Activated CD8-positive, alpha-beta T cell treated with anti-CD3 and anti-CD28 coated beads, Interleukin-2, amount 10 ng/mL, durations not matched to agents 7 days and 5 days (primary cell): ENCODE data around the gene TMEM200A. TPM values are rescaled to one million over a fixed set of nuclear protein-coding genes. Genes with fewer than 3 reads are reported as not detected.

Experiments used
- ATAC-seq: fragments of 150-1000 bp; cut with Tn5 transposase; one replicate; pipeline ENCODE4 v1.10.0; 2021; ENCODE audit warnings: moderate library complexity
- CTCF ChIA-PET: fragments of 350-600 bp; sonication (Branson Sonifier 250); formaldehyde crosslinking; loops from one replicate; lab custom pipeline; 2021; ENCODE audit warnings: antibody characterized with exemption; lab: Charles Lee
- POLR2A ChIA-PET: fragments of 350-600 bp; sonication (Branson Sonifier 250); formaldehyde crosslinking; loops from one replicate; lab custom pipeline; 2021; ENCODE audit warnings: antibody characterized with exemption; lab: Charles Lee
- DNase-seq: peaks from one replicate; pipeline ENCODE4 v3.0.0-alpha.2; 2020
- H3K27ac Mint-ChIP-seq: one replicate; pipeline ENCODE4 v1.8.0; 2021; ENCODE audit warnings: mild to moderate bottlenecking, mixed read lengths
- H3K27me3 Mint-ChIP-seq: one replicate; pipeline ENCODE4 v1.8.0; 2021; ENCODE audit warnings: low read depth, mixed read lengths
- H3K36me3 Mint-ChIP-seq: one replicate; pipeline ENCODE4 v1.8.0; 2021; ENCODE audit warnings: low read depth, mixed read lengths
- H3K4me1 Mint-ChIP-seq: one replicate; pipeline ENCODE4 v1.8.0; 2021; ENCODE audit warnings: low read depth, mixed read lengths
- H3K4me3 Mint-ChIP-seq: one replicate; pipeline ENCODE4 v1.8.0; 2021; ENCODE audit warnings: mild to moderate bottlenecking, mixed read lengths
- H3K9me3 Mint-ChIP-seq: one replicate; pipeline ENCODE4 v1.8.0; 2022; ENCODE audit warnings: mixed read lengths; ENCODE audit not compliant: insufficient read depth
- total RNA-seq, 2 experiments: library from RNA; stranded (reverse); gene quantifications; one replicate each; pipeline ENCODE4 v1.2.3, GENCODE V29; 2021

The TMEM200A gene
- total RNA-seq, 2 experiments from 2014 or later: 2.6 to 2.7 TPM

- no peak overlapping the region for H3K4me3 Mint-ChIP-seq
- peaks cover 26% of the 10 kb centered on the region for H3K4me1 Mint-ChIP-seq
- no peak overlapping the region for H3K27ac Mint-ChIP-seq
- ATAC-seq (no peak), DNase-seq (no peak)
- no peaks in the 10 kb centered on the region for H3K27me3 Mint-ChIP-seq
- H3K9me3 Mint-ChIP-seq: no peaks in the 10 kb centered on the region
- CTCF ChIA-PET: interaction anchor here (0.8 kb wide), 1 partner anchor 22 kb away, joined by 3 read pairs; no protein-coding TSS in a partner anchor
- POLR2A ChIA-PET: no interaction called here
- peaks cover 8% of the 10 kb centered on the region for H3K36me3 Mint-ChIP-seq
Observed at GRCh38 chr6:130377915-130378314, 12.1 kb downstream of the TMEM200A start.

GRCh38 chr6:130379223-130379622 is 13.4 kb downstream of the TMEM200A start:
- POLR2A ChIA-PET: no interaction called here
- no peak for ATAC-seq
- no peak for DNase-seq
- Mint-ChIP-seq H3K36me3 (peaks cover 8% of the 10 kb centered on the region), H3K4me1 (peaks cover 27% of the 10 kb centered on the region), H3K27me3 (no peaks in the 10 kb centered on the region), H3K27ac (no peak overlapping the region), H3K4me3 (no peak overlapping the region), H3K9me3 (no peaks in the 10 kb centered on the region)
- CTCF ChIA-PET: no interaction called here

GRCh38 chr6:130381012-130381411 is 15.2 kb downstream of the TMEM200A start:
- no peak overlapping the region for H3K4me3 Mint-ChIP-seq
- H3K27me3 Mint-ChIP-seq: peaks cover 1% of the 10 kb centered on the region
- no peak for DNase-seq
- ChIA-PET POLR2A (no interaction called here), CTCF (interaction anchor here (0.7 to 3.5 kb wide), 21 partner anchors 9 to 462 kb away, joined by 3 to 25 read pairs (median 5); partner anchors contain the start of gene TMEM200A)
- H3K9me3 Mint-ChIP-seq: no peaks in the 10 kb centered on the region
- H3K36me3 Mint-ChIP-seq: peaks cover 13% of the 10 kb centered on the region
- H3K4me1 Mint-ChIP-seq: peaks cover 27% of the 10 kb centered on the region
- no peak for ATAC-seq
- H3K27ac Mint-ChIP-seq: peak overlapping the region; percentile 67

- peak overlapping the region; percentile 0 for H3K4me3 Mint-ChIP-seq
- POLR2A ChIA-PET: interaction anchor here (0.7 kb wide), 1 partner anchor 465 kb away, joined by 4 read pairs; no protein-coding TSS in a partner anchor
- peaks cover 7% of the 10 kb centered on the region for H3K27me3 Mint-ChIP-seq
- peaks cover 13% of the 10 kb centered on the region for H3K36me3 Mint-ChIP-seq
- H3K9me3 Mint-ChIP-seq: no peaks in the 10 kb centered on the region
- CTCF ChIA-PET: interaction anchor here (0.7 to 3.5 kb wide), 30 partner anchors 8 to 461 kb away, joined by 3 to 25 read pairs (median 4); partner anchors contain the start of gene TMEM200A
- ATAC-seq (peak; percentile 99), DNase-seq (peak; percentile 75)
- peaks cover 27% of the 10 kb centered on the region for H3K4me1 Mint-ChIP-seq
- H3K27ac Mint-ChIP-seq: peak overlapping the region; percentile 67
Observed at GRCh38 chr6:130381459-130382380, 15.9 kb downstream of the TMEM200A start.

- ChIA-PET CTCF (interaction anchor here (0.8 to 3.5 kb wide), 16 partner anchors 9 to 318 kb away, joined by 3 to 25 read pairs (median 6); partner anchors contain the start of gene TMEM200A), POLR2A (no interaction called here)
- no peak for DNase-seq
- no peak for ATAC-seq
- H3K9me3 Mint-ChIP-seq: no peaks in the 10 kb centered on the region
- H3K4me1 Mint-ChIP-seq: peaks cover 23% of the 10 kb centered on the region
- H3K27ac Mint-ChIP-seq: peak overlapping the region; percentile 27
- peaks cover 9% of the 10 kb centered on the region for H3K27me3 Mint-ChIP-seq
- peaks cover 13% of the 10 kb centered on the region for H3K36me3 Mint-ChIP-seq
- no peak overlapping the region for H3K4me3 Mint-ChIP-seq
Observed at GRCh38 chr6:130382872-130383490, 17.2 kb downstream of the TMEM200A start.

- no peak overlapping the region for H3K27ac Mint-ChIP-seq
- ChIA-PET CTCF (interaction anchor here (0.6 to 1.3 kb wide), 4 partner anchors 12 to 222 kb away, joined by 3 read pairs; no protein-coding TSS in a partner anchor), POLR2A (no interaction called here)
- DNase-seq (no peak), ATAC-seq (no peak)
- no peaks in the 10 kb centered on the region for H3K9me3 Mint-ChIP-seq
- H3K4me1 Mint-ChIP-seq: peaks cover 21% of the 10 kb centered on the region
- H3K27me3 Mint-ChIP-seq: peaks cover 9% of the 10 kb centered on the region
- no peak overlapping the region for H3K4me3 Mint-ChIP-seq
- peaks cover 13% of the 10 kb centered on the region for H3K36me3 Mint-ChIP-seq
Observed at GRCh38 chr6:130385064-130385695, 19.4 kb downstream of the TMEM200A start.

GRCh38 chr6:130389142-130389541 is 23.3 kb downstream of the TMEM200A start:
- POLR2A ChIA-PET: no interaction called here
- DNase-seq (no peak), ATAC-seq (no peak)
- no peak overlapping the region for H3K27ac Mint-ChIP-seq
- no peaks in the 10 kb centered on the region for H3K9me3 Mint-ChIP-seq
- peaks cover 12% of the 10 kb centered on the region for H3K27me3 Mint-ChIP-seq
- H3K36me3 Mint-ChIP-seq: peaks cover 13% of the 10 kb centered on the region
- no peaks in the 10 kb centered on the region for H3K4me1 Mint-ChIP-seq
- CTCF ChIA-PET: no interaction called here
- no peak overlapping the region for H3K4me3 Mint-ChIP-seq

- Mint-ChIP-seq H3K27ac (no peak overlapping the region), H3K27me3 (peaks cover 12% of the 10 kb centered on the region), H3K4me3 (no peak overlapping the region), H3K36me3 (peaks cover 11% of the 10 kb centered on the region), H3K4me1 (no peaks in the 10 kb centered on the region), H3K9me3 (no peaks in the 10 kb centered on the region)
- CTCF ChIA-PET: interaction anchor here (1.2 to 3.8 kb wide), 2 partner anchors 9 to 307 kb away, joined by 3 to 22 read pairs; no protein-coding TSS in a partner anchor
- POLR2A ChIA-PET: interaction anchor here (0.5 kb wide), 1 partner anchor 49 kb away, joined by 3 read pairs; no protein-coding TSS in a partner anchor
- DNase-seq (no peak), ATAC-seq (no peak)
Observed at GRCh38 chr6:130390890-130391289, 25.1 kb downstream of the TMEM200A start.

- ATAC-seq (no peak), DNase-seq (no peak)
- H3K27me3 Mint-ChIP-seq: peaks cover 3% of the 10 kb centered on the region
- no peak overlapping the region for H3K27ac Mint-ChIP-seq
- H3K36me3 Mint-ChIP-seq: peaks cover 11% of the 10 kb centered on the region
- CTCF ChIA-PET: interaction anchor here (3.8 kb wide), 1 partner anchor 11 kb away, joined by 22 read pairs; no protein-coding TSS in a partner anchor
- POLR2A ChIA-PET: no interaction called here
- peaks cover 4% of the 10 kb centered on the region for H3K4me1 Mint-ChIP-seq
- no peaks in the 10 kb centered on the region for H3K9me3 Mint-ChIP-seq
- no peak overlapping the region for H3K4me3 Mint-ChIP-seq
Observed at GRCh38 chr6:130393306-130393705, 27.5 kb downstream of the TMEM200A start.

- peaks cover 14% of the 10 kb centered on the region for H3K36me3 Mint-ChIP-seq
- DNase-seq (no peak), ATAC-seq (no peak)
- H3K27me3 Mint-ChIP-seq: peaks cover 3% of the 10 kb centered on the region
- H3K9me3 Mint-ChIP-seq: no peaks in the 10 kb centered on the region
- no peak overlapping the region for H3K4me3 Mint-ChIP-seq
- ChIA-PET POLR2A (no interaction called here), CTCF (interaction anchor here (1.4 to 2.3 kb wide), 3 partner anchors 11 to 29 kb away, joined by 3 to 16 read pairs (median 5); partner anchors contain the start of gene TMEM200A)
- H3K4me1 Mint-ChIP-seq: peaks cover 4% of the 10 kb centered on the region
- H3K27ac Mint-ChIP-seq: no peak overlapping the region
Observed at GRCh38 chr6:130394246-130394645, 28.4 kb downstream of the TMEM200A start.

GRCh38 chr6:130395164-130395563 is 29.3 kb downstream of the TMEM200A start:
- peaks cover 3% of the 10 kb centered on the region for H3K27me3 Mint-ChIP-seq
- no peaks in the 10 kb centered on the region for H3K9me3 Mint-ChIP-seq
- ChIA-PET POLR2A (no interaction called here), CTCF (interaction anchor here (1.2 to 2.3 kb wide), 5 partner anchors 10 to 303 kb away, joined by 3 to 16 read pairs (median 4); partner anchors contain the start of gene TMEM200A)
- H3K36me3 Mint-ChIP-seq: peaks cover 14% of the 10 kb centered on the region
- ATAC-seq (no peak), DNase-seq (no peak)
- no peak overlapping the region for H3K4me3 Mint-ChIP-seq
- no peak overlapping the region for H3K27ac Mint-ChIP-seq
- H3K4me1 Mint-ChIP-seq: peaks cover 4% of the 10 kb centered on the region
